Pancreas (tissue), 10 donors: ENCODE data around the gene NDUFS7. TPM values are rescaled to one million over a fixed set of nuclear protein-coding genes. Genes with fewer than 3 reads are reported as not detected.
A peak's percentile ranks its signal among the peaks of the same experiment; 100 is the strongest.

ENCODE experiments used
- ATAC-seq, 4 donors: fragments of 200-7000 bp; cut with Tn5 transposase; one replicate each; pipeline versions ENCODE4 v1.8.0 to v1.9.1; 2020; ENCODE audit warnings: mild to moderate bottlenecking in 4 of 4, moderate library complexity in 4 of 4
- DNase-seq, 6 donors: peaks; one replicate each; pipeline ENCODE4 v3.0.0-alpha.2; 2020
- FAIRE-seq: peaks from 2 replicates; lab custom pipeline; 2012; peaks lifted over from hg19 to GRCh38; lab: Jason Lieb, UNC
- H3K27ac ChIP-seq, 4 donors: fragments of 200-600 bp; sonication (generic); 1 replicate in 3 of 4; 2 replicates in 1 of 4; pipeline versions ENCODE4 v1.5.0 to v1.8.0; 2020
- H3K27me3 ChIP-seq, 4 donors: fragments of 200-600 bp; one replicate each; pipeline ENCODE4 v1.8.0; 2021
- H3K36me3 ChIP-seq, 3 donors: fragments of 200-600 bp; sonication (generic) in 1 of 3; one replicate each; pipeline versions ENCODE4 v1.5.0 to v1.8.0; 2020 to 2021
- H3K4me1 ChIP-seq, 3 donors: fragments of 200-600 bp; one replicate each; pipeline ENCODE4 v1.8.0; 2021
- H3K4me3 ChIP-seq, 4 donors: fragments of 200-600 bp; sonication (generic) in 2 of 4; one replicate each; pipeline versions ENCODE4 v1.5.0 to v1.8.0; 2020 to 2021
- H3K9me3 ChIP-seq, 4 donors: fragments of 200-600 bp; one replicate each; pipeline ENCODE4 v1.8.0; 2021
- WGBS, 2 donors: extraction: QIAGEN DNeasy Blood & Tissue Kit; methylation state at CpG; one replicate each; pipeline ENCODE4 v1.1.7; 2013; 5-methylcytosine and 5-hydroxymethylcytosine counted together
- intact Hi-C, 3 donors: fragments of 100-400 bp; cut with DNase I; formaldehyde crosslinking; loops; one replicate each; pipeline versions ENCODE4 v1.11.1 to v1.14.2; 2022
- polyA plus RNA-seq, 2 donors: library from polyadenylated mRNA; stranded (reverse); fragments of 200-250 nt; gene quantifications; one replicate each; pipeline ENCODE4 v1.2.3, GENCODE V29; 2013
- total RNA-seq, 6 donors: library from RNA; stranded (reverse); fragmentation: NEBNext Ultra II Directional in 4 of 6; extraction: Animal tissue kit (Norgen Biotek cat#: 25700) in 4 of 6; gene quantifications; one replicate each; pipeline versions ENCODE4 v1.2.1 to v1.2.4, GENCODE V29; 2021 to 2023
- TF ChIP-seq, protein P1 (sequence below), 4 donors: fragments of 200-600 bp; sonication (generic) in 3 of 4; IDR thresholded peaks; one replicate each; pipeline versions ENCODE4 v1.5.0 to v1.8.0; 2021; ENCODE audit warnings: antibody characterized with exemption in 4 of 4
- donor health status: healthy with polysubstance abuse.
- donor health status: DM: no; HTN: no; CAD: no; lungs with moderate emphysema.
- donor health status: DM: no; HTN: no; CAD: no.
- donor health status: control.
- donor health status: control.
- donor health status: Bipolar disorder and iron deficiency.
- donor health status: DM: yes; HTN: yes; CAD: no.
- donor health status: DM: no; HTN: no; CAD: no.
- donor health status: DM: no; HTN: no; CAD: no.
- donor health status: DM: yes; HTN: yes; CAD: no.

The NDUFS7 gene
- total and polyA plus RNA-seq, 8 donors: 32.1 to 70.8 (median 46.5) TPM

DNA sequence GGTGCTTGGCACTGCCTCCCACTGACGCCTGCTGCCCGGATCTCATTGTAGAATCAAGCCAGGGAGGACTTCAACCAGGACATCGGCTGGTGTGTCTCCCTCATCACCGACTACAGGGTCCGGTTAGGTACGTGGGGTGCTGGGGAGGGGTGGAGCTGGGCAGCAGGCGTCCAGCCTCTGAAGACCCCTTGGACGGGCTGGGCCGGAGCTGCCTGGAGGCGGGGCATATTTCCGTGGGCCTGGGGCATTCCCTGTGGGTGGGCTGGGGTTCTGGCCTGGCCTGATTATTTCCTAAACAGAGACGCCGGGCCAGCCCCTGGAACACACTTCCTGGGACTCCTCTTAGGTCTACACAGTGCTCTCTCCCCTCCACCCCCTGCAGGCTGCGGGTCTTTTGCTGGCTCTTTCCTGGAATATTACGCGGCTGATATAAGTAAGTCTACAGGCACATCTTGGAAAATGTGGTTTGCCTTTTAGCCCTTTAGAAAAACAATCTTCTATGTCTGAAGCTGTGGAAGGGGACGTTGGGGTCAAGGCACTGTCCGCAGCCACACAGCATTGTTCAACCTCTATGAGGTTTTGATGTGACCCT lies 14.4 kb upstream of the NDUFS7 start:
- peaks cover 0 to 42% (median 3%) of the 10 kb centered on the region in 3 donors for H3K36me3 ChIP-seq
- ATAC-seq (no peak), DNase-seq (peak in 1 of 6 donors; percentile 62), FAIRE-seq (no peak)
- peaks cover 6 to 13% (median 6%) of the 10 kb centered on the region in 3 donors for H3K4me1 ChIP-seq
- H3K27ac ChIP-seq: no peak overlapping the region
- intact Hi-C loops: no loop called here
- no peaks in the 10 kb centered on the region for H3K9me3 ChIP-seq
- TF ChIP-seq, protein P1, sequence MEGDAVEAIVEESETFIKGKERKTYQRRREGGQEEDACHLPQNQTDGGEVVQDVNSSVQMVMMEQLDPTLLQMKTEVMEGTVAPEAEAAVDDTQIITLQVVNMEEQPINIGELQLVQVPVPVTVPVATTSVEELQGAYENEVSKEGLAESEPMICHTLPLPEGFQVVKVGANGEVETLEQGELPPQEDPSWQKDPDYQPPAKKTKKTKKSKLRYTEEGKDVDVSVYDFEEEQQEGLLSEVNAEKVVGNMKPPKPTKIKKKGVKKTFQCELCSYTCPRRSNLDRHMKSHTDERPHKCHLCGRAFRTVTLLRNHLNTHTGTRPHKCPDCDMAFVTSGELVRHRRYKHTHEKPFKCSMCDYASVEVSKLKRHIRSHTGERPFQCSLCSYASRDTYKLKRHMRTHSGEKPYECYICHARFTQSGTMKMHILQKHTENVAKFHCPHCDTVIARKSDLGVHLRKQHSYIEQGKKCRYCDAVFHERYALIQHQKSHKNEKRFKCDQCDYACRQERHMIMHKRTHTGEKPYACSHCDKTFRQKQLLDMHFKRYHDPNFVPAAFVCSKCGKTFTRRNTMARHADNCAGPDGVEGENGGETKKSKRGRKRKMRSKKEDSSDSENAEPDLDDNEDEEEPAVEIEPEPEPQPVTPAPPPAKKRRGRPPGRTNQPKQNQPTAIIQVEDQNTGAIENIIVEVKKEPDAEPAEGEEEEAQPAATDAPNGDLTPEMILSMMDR (IDR thresholded peaks at IDR 0.05): no peak
- H3K27me3 ChIP-seq: no peaks in the 10 kb centered on the region
- no peak overlapping the region for H3K4me3 ChIP-seq
- 95% methylated on average over 18 of the region's 18 CpGs for WGBS, 2 donors

DNA sequence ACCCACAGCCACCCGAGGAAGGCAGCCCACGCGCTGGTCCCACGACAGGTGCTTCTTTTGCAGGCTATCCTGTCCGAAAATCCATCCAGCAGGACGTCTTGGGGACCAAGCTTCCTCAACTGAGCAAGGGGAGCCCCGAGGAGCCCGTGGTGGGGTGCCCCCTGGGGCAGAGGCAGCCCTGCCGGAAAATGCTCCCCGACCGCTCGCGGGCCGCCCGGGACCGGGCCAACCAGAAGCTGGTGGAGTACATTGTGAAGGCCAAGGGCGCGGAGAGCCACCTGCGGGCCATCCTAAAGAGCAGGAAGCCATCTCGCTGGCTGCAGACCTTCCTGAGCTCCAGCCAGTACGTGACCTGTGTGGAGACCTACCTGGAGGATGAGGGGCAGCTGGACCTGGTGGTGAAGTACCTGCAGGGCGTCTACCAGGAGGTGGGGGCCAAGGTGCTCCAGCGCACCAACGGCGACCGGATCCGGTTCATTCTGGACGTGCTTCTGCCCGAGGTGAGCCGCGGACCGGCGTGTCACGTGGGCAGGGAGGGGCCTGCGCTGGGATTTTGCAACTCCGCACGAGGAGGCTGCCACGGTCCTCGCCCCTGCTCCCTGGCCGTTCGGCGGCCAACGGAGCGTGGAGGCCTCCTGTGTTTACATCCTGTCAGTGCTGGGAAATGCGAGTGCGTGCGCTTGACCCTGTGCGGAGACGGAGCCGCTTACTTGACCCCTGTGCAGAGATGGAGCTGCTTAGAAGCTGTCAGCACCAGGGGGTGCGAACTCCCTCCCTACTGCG lies 12.9 kb upstream of the NDUFS7 start:
- FAIRE-seq (no peak), DNase-seq (peak in 1 of 6 donors; percentile 36), ATAC-seq (no peak)
- intact Hi-C loops: no loop called here
- Histone ChIP-seq H3K9me3 (no peaks in the 10 kb centered on the region), H3K27ac (no peak overlapping the region), H3K4me1 (peaks cover 6 to 13% (median 6%) of the 10 kb centered on the region in 3 donors), H3K27me3 (no peaks in the 10 kb centered on the region), H3K4me3 (no peak overlapping the region), H3K36me3 (peaks cover 0 to 44% (median 3%) of the 10 kb centered on the region in 3 donors)
- 94 to 96% methylated on average over 52 of the region's 52 CpGs for WGBS, 2 donors
- TF ChIP-seq, protein P1 (IDR thresholded peaks at IDR 0.05): no peak

DNA sequence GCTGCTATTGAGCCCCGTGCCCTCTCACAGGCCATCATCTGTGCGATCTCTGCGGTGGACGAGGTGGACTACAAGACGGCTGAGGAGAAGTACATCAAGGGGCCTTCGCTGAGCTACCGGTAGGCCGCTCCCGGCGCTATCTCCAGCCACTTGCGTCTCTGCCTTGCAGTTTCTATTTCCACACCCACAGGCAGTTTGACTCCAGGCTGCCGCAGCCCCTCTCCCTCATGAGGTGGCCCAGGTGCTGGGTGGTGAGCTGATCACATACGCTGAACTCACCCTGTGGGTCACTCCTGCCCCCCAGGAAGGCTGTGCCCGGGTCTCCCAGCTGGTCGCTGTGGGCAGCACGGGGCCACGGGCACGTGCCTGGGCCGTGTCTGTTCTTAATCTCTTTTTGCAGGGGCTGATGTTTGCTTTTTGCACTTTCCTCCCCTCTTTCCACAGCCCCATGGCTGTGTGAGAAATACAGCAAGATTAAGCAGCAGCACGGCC lies 10.6 kb upstream of the NDUFS7 start:
- 59 to 63% methylated on average over 20 of the region's 20 CpGs for WGBS, 2 donors
- TF ChIP-seq, protein P1 (IDR thresholded peaks at IDR 0.05): no peak
- peak in 2 of 4 donors; percentile 39 to 45 for ATAC-seq
- no peaks in the 10 kb centered on the region for H3K27me3 ChIP-seq
- no peaks in the 10 kb centered on the region for H3K9me3 ChIP-seq
- intact Hi-C loops: no loop called here
- H3K27ac ChIP-seq: peak overlapping the region; percentile 67 to 79 (median 74)
- peaks cover 0 to 34% (median 3%) of the 10 kb centered on the region in 3 donors for H3K36me3 ChIP-seq
- peaks cover 6 to 13% (median 6%) of the 10 kb centered on the region in 3 donors for H3K4me1 ChIP-seq
- peak in 1 of 6 donors; percentile 60 for DNase-seq
- no peak for FAIRE-seq
- H3K4me3 ChIP-seq: no peak overlapping the region

DNA sequence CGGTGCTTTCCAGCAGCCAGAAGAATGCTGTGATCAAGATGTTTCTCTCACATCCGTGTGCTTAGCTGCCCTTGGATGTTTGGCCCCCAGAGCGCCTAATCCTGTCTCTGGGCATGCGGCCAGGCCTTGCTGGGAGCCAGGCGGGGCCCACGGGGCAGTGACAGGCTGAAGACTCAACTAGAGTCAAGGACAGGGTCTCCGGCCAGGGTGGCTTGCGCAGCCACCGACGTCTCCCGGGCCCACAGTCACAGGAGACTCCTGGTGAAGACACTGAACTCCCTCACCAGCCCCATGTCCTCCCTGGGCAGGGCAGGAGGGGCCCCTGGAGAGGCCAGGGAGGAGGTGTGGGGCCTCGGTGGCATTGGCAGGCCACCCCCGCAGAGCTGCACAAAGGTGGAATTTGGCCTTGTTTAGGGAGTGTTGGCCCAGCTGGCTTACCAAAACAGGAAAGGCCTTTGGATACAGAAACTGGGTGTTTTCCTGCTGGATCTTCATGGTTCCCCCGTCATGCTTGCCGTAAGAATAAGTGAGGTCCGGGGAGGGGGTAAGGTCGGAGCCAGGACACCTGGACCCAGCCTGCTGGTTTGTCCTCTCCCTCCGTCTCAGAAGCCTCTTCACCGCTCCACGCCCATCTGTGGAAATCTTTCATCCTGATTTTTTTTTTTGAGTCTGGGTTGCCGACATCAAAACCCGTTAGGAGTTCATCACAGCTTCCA lies 10.0 kb upstream of the NDUFS7 start:
- H3K36me3 ChIP-seq: peaks cover 0 to 34% (median 3%) of the 10 kb centered on the region in 3 donors
- TF ChIP-seq, protein P1 (IDR thresholded peaks at IDR 0.05): no peak
- FAIRE-seq (no peak), DNase-seq (peak; percentile 71 to 90 (median 76)), ATAC-seq (peak; percentile 71 to 85 (median 78))
- no peaks in the 10 kb centered on the region for H3K9me3 ChIP-seq
- no peak overlapping the region for H3K4me3 ChIP-seq
- H3K4me1 ChIP-seq: peaks cover 6 to 13% (median 6%) of the 10 kb centered on the region in 3 donors
- no peaks in the 10 kb centered on the region for H3K27me3 ChIP-seq
- H3K27ac ChIP-seq: peak overlapping the region; percentile 67 to 79 (median 74)
- intact Hi-C loops: no loop called here
- 45 to 51% methylated on average over 22 of the region's 22 CpGs for WGBS, 2 donors
